Type B pancreatic cell (in vitro differentiated cells): Measurements from ENCODE around the gene MYLK. TPM values are rescaled to one million over a fixed set of nuclear protein-coding genes. Genes with fewer than 3 reads are reported as not detected.

Experiments
- DNase-seq: peaks from one replicate; pipeline ENCODE4 v3.0.0; 2021; ENCODE audit warnings: mixed read lengths; ENCODE audit not compliant: unreplicated experiment; ENCODE audit errors: extremely low spot score
- H3K27ac Mint-ChIP-seq: 2 replicates; pipeline ENCODE4 v1.8.0; 2021; ENCODE audit warnings: mild to moderate bottlenecking, mixed read lengths
- H3K27me3 Mint-ChIP-seq: 2 replicates; pipeline ENCODE4 v1.8.0; 2021; ENCODE audit warnings: mixed read lengths
- H3K36me3 Mint-ChIP-seq: 2 replicates; pipeline ENCODE4 v1.8.0; 2021; ENCODE audit warnings: mixed read lengths
- H3K4me1 Mint-ChIP-seq: one replicate; pipeline ENCODE4 v1.8.0; 2021; ENCODE audit warnings: mixed read lengths; ENCODE audit not compliant: unreplicated experiment
- H3K4me3 Mint-ChIP-seq: 2 replicates; pipeline ENCODE4 v1.8.0; 2021; ENCODE audit warnings: mild to moderate bottlenecking, mixed read lengths
- H3K9me3 Mint-ChIP-seq: 2 replicates; pipeline ENCODE4 v1.8.0; 2021; ENCODE audit warnings: mixed read lengths
- CTCF ChIP-seq: fragments of 200-600 bp; sonication (generic); conservative IDR thresholded peaks from 2 replicates; pipeline ENCODE4 v1.5.0; 2021; ENCODE audit warnings: antibody characterized with exemption, mild to moderate bottlenecking
- total RNA-seq: library from RNA; stranded (reverse); gene quantifications from 2 replicates; pipeline ENCODE4 v1.2.1, GENCODE V29; 2021; ENCODE audit warnings: low replicate concordance

Gene MYLK
- total RNA-seq, 1 donor from 2014 or later = 16.8 TPM

DNA sequence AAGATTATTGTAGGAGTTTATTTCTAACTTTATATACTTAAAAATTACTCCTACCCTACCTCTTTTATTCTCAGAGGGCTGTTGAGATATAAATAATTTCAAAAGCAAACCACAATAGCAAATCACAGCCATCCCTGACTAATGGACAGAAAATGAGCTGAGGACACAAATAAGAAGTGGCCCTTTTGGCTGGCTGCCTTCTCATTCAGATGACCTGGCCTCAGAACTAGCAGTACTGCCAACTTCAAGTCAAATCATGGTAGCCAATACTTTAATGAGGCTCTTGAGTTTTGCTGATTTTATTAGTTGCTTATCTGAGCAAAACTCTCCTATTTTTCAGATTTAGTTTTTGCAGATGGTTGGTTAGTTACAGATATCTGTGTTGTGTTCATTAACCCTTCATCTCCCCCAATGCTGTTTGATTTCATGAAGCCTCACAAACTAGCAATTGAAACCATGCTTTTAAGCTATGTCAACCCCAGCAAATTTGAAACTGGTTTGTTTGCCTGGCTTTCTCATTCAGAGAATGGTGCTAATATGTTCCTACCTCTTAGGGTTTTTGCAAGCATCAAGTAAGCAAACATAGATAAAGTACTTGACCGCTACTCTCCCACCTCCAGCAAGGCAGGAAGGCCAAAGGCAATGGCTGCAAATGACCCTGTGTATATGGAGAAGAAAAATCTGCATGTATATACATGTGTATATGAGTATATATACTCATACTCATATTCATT, 225.8 kb downstream of the MYLK start:
- no peak for TF ChIP-seq CTCF
- H3K27ac Mint-ChIP-seq = no peak overlapping the region
- H3K27me3 Mint-ChIP-seq = peaks cover 3% of the 10 kb centered on the region
- H3K4me3 Mint-ChIP-seq = no peak overlapping the region
- peaks cover 3% of the 10 kb centered on the region for H3K36me3 Mint-ChIP-seq
- peaks cover 14% of the 10 kb centered on the region for H3K4me1 Mint-ChIP-seq
- H3K9me3 Mint-ChIP-seq = no peaks in the 10 kb centered on the region
- DNase-seq = no peak

GRCh38 chr3:123657568-123657967, 226.6 kb downstream of the MYLK start:
- peaks cover 21% of the 10 kb centered on the region for H3K4me1 Mint-ChIP-seq
- no peak for TF ChIP-seq CTCF
- H3K4me3 Mint-ChIP-seq = no peak overlapping the region
- peaks cover 3% of the 10 kb centered on the region for H3K27me3 Mint-ChIP-seq
- H3K27ac Mint-ChIP-seq = no peak overlapping the region
- DNase-seq = no peak
- H3K9me3 Mint-ChIP-seq = no peaks in the 10 kb centered on the region
- peaks cover 3% of the 10 kb centered on the region for H3K36me3 Mint-ChIP-seq

GRCh38 chr3:123657111-123657510, 227.0 kb downstream of the MYLK start:
- peaks cover 3% of the 10 kb centered on the region for H3K36me3 Mint-ChIP-seq
- H3K9me3 Mint-ChIP-seq = no peaks in the 10 kb centered on the region
- peaks cover 4% of the 10 kb centered on the region for H3K27me3 Mint-ChIP-seq
- no peak for TF ChIP-seq CTCF
- no peak for DNase-seq
- no peak overlapping the region for H3K4me3 Mint-ChIP-seq
- peaks cover 26% of the 10 kb centered on the region for H3K4me1 Mint-ChIP-seq
- H3K27ac Mint-ChIP-seq = no peak overlapping the region

- Mint-ChIP-seq H3K9me3 (no peaks in the 10 kb centered on the region), H3K4me3 (no peak overlapping the region), H3K27ac (no peak overlapping the region), H3K36me3 (peaks cover 3% of the 10 kb centered on the region), H3K27me3 (peaks cover 3% of the 10 kb centered on the region), H3K4me1 (peaks cover 26% of the 10 kb centered on the region)
- no peak for DNase-seq
- TF ChIP-seq CTCF = peak; percentile 63
Measured at GRCh38 chr3:123656691-123657090, 227.4 kb downstream of the MYLK start.

- H3K4me3 Mint-ChIP-seq = no peak overlapping the region
Measured at GRCh38 chr3:123656274-123656673, 227.9 kb downstream of the MYLK start.

More at GRCh38 chr3:123656274-123656673, 227.9 kb downstream of the MYLK start:
- DNase-seq = no peak
- no peak for TF ChIP-seq CTCF
- H3K9me3 Mint-ChIP-seq = no peaks in the 10 kb centered on the region
- peaks cover 3% of the 10 kb centered on the region for H3K27me3 Mint-ChIP-seq
- peaks cover 3% of the 10 kb centered on the region for H3K36me3 Mint-ChIP-seq
- no peak overlapping the region for H3K27ac Mint-ChIP-seq
- H3K4me1 Mint-ChIP-seq = peaks cover 23% of the 10 kb centered on the region
